ENCODE data around the gene TBPL2.

The TBPL2 gene

DNA sequence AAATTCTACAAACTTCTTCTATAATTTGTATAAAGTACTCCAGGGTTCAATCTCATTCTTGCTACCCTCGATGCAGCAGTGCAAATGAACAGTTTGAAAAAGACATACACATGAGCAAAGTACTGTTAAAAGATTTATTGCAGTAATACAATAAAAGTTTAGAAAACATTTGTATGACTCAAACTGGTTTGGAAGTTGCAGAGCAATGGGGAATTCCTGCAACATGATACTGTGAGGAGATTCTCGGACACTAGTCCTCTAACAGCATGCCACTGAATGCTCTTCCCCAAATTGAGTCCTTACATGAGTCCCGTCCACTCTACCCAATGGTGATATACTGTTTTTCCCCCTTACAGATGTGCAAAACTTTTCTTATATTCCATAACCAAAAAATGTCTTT lies 74.1 kb downstream of the TBPL2 start:
- H3K36me3 ChIP-seq (ENCODE audit: control insufficient read depth, low read length): no peaks in the 10 kb centered on the region

More for the DNA sequence above, 74.1 kb downstream of the TBPL2 start:
- Histone ChIP-seq H3K79me2 (ENCODE audit: control insufficient read depth, low read length) (no peaks in the 10 kb centered on the region), H3K4me1 (ENCODE audit: control insufficient read depth, low read length) (no peaks in the 10 kb centered on the region), H4K20me1 (ENCODE audit: control insufficient read depth, insufficient read depth, low read depth, low read length) (no peaks in the 10 kb centered on the region), H3F3A (ENCODE audit: control insufficient read depth, insufficient read depth) (no peaks in the 10 kb centered on the region), H3K9me2 (replicated peaks; ENCODE audit: control insufficient read depth, low read length) (no peaks in the 10 kb centered on the region), H3K27me3 (ENCODE audit: control insufficient read depth, low read length) (no peaks in the 10 kb centered on the region), H3K4me3 (ENCODE audit: low read length) (no peak overlapping the region), H3K27ac (ENCODE audit: low read depth, low read length) (no peak overlapping the region), H3K4me2 (ENCODE audit: low read length) (no peak overlapping the region), H3K9me3 (ENCODE audit: control insufficient read depth, insufficient read depth, low read length) (no peaks in the 10 kb centered on the region)
- TF ChIP-seq, protein P1, sequence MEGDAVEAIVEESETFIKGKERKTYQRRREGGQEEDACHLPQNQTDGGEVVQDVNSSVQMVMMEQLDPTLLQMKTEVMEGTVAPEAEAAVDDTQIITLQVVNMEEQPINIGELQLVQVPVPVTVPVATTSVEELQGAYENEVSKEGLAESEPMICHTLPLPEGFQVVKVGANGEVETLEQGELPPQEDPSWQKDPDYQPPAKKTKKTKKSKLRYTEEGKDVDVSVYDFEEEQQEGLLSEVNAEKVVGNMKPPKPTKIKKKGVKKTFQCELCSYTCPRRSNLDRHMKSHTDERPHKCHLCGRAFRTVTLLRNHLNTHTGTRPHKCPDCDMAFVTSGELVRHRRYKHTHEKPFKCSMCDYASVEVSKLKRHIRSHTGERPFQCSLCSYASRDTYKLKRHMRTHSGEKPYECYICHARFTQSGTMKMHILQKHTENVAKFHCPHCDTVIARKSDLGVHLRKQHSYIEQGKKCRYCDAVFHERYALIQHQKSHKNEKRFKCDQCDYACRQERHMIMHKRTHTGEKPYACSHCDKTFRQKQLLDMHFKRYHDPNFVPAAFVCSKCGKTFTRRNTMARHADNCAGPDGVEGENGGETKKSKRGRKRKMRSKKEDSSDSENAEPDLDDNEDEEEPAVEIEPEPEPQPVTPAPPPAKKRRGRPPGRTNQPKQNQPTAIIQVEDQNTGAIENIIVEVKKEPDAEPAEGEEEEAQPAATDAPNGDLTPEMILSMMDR (IDR thresholded peaks at IDR 0.05; ENCODE audit: low read depth, low read length, poor library complexity, severe bottlenecking): no peak
- TF ChIP-seq EZH2phosphoT487 (IDR thresholded peaks at IDR 0.05; ENCODE audit: borderline replicate concordance, low read length): no peak
